T-cell (primary cell): Measurements from ENCODE around the gene JAKMIP1. TPM values are rescaled to one million over a fixed set of nuclear protein-coding genes. Genes with fewer than 3 reads are reported as not detected.

Experiments used
- ATAC-seq, 4 experiments: fragments of 200-7000 bp in 3 of 4; fragments of 150-1000 bp in 1 of 4; cut with Tn5 transposase; replicated peaks in 1 of 4; 1 replicate in 3 of 4; 2 replicates in 1 of 4; pipeline ENCODE4 v1.10.0; 2021; ENCODE audit warnings: moderate library complexity in 3 of 4, mild to moderate bottlenecking in 2 of 4, moderate number of reproducible peaks in 1 of 4
- CTCF ChIA-PET, 2 donors: fragments of 300-600 bp; sonication (Branson Sonifier 250); formaldehyde crosslinking; loops; one replicate each; lab custom pipeline; 2022; ENCODE audit warnings: antibody characterized with exemption in 2 of 2; lab: Charles Lee
- POLR2A ChIA-PET, 2 donors: fragments of 300-600 bp; sonication (Branson Sonifier 250); formaldehyde crosslinking; loops; one replicate each; lab custom pipeline; 2022; ENCODE audit warnings: antibody characterized with exemption in 2 of 2; lab: Charles Lee
- DNase-seq, 35 experiments: peaks; one replicate each; pipeline versions ENCODE4 v3.0.0 to v3.0.0-alpha.2; 2013 to 2023
- H3K27ac ChIP-seq: one replicate; pipeline ENCODE4 v1.5.1; 2013; ENCODE audit warnings: low read length
- H3K27me3 ChIP-seq, 2 experiments: replicated peaks in 1 of 2; 1 replicate in 1 of 2; 2 replicates in 1 of 2; pipeline versions ENCODE4 v1.6.1 to v1.7.0; 2013; ENCODE audit warnings: low read length in 1 of 2, mixed read lengths in 1 of 2; ENCODE audit not compliant: control insufficient read depth in 2 of 2, insufficient read depth in 2 of 2; ENCODE audit errors: extremely low read depth in 1 of 2
- H3K36me3 ChIP-seq, 2 donors: 1 replicate in 1 of 2; 2 replicates in 1 of 2; pipeline versions ENCODE4 v1.6.1 to v1.7.0; 2013; ENCODE audit warnings: low read length in 1 of 2; ENCODE audit not compliant: control insufficient read depth in 2 of 2, insufficient read depth in 1 of 2; ENCODE audit errors: extremely low read depth in 1 of 2
- H3K4me1 ChIP-seq, 2 experiments: 1 replicate in 1 of 2; 2 replicates in 1 of 2; pipeline versions ENCODE4 v1.6.1 to v1.7.0; 2013; ENCODE audit warnings: low read length in 2 of 2, mixed read lengths in 1 of 2; ENCODE audit not compliant: insufficient read depth in 2 of 2, control insufficient read depth in 1 of 2; ENCODE audit errors: extremely low read depth in 1 of 2
- H3K4me3 ChIP-seq, 2 donors: 1 replicate in 1 of 2; 2 replicates in 1 of 2; pipeline versions ENCODE4 v1.5.1 to v1.7.0; 2013; ENCODE audit warnings: mild to moderate bottlenecking in 2 of 2, low read length in 1 of 2, moderate library complexity in 1 of 2; ENCODE audit not compliant: control insufficient read depth in 1 of 2; ENCODE audit errors: extremely low read depth in 1 of 2
- H3K9me3 ChIP-seq: 2 replicates; pipeline ENCODE4 v1.7.0; 2013
- H3K27ac Mint-ChIP-seq, 2 donors: one replicate each; pipeline ENCODE4 v1.8.0; 2020 to 2021; ENCODE audit warnings: mild to moderate bottlenecking in 2 of 2, mixed read lengths in 2 of 2
- H3K27me3 Mint-ChIP-seq, 2 donors: one replicate each; pipeline ENCODE4 v1.8.0; 2021 to 2022; ENCODE audit warnings: mixed read lengths in 2 of 2
- H3K36me3 Mint-ChIP-seq: one replicate; pipeline ENCODE4 v1.8.0; 2021; ENCODE audit warnings: mixed read lengths
- H3K4me1 Mint-ChIP-seq, 3 donors: one replicate each; pipeline ENCODE4 v1.8.0; 2020 to 2022; ENCODE audit warnings: mixed read lengths in 3 of 3, mild to moderate bottlenecking in 1 of 3
- H3K4me3 Mint-ChIP-seq, 3 donors: one replicate each; pipeline ENCODE4 v1.8.0; 2020 to 2022; ENCODE audit warnings: mild to moderate bottlenecking in 3 of 3, mixed read lengths in 3 of 3, moderate library complexity in 3 of 3
- H3K9me3 Mint-ChIP-seq, 3 donors: one replicate each; pipeline ENCODE4 v1.8.0; 2020 to 2022; ENCODE audit warnings: mixed read lengths in 3 of 3
- WGBS: methylation state at CpG from one replicate; pipeline ENCODE4 v1.1.5; 2013; ENCODE audit warnings: missing lambda C conversion rate; ENCODE audit not compliant: insufficient coverage; 5-methylcytosine and 5-hydroxymethylcytosine counted together
- total RNA-seq, 35 experiments: library from RNA in 6 of 35; stranded (reverse) in 6 of 35; fragments of 120-200 nt in 1 of 35; gene quantifications; one replicate each; pipeline versions ENCODE4 v1.2.1 to v1.2.4 and lab custom pipeline; 2013 to 2026

JAKMIP1 gene
- total RNA-seq, 5 donors from 2014 or later (not counting 1 experiment from before 2014, with no cell fraction given) = 3.5 to 14.0 (median 6.1) TPM

- peaks cover 33 to 45% of the 10 kb centered on the region in 2 donors for H3K27me3 Mint-ChIP-seq
- Histone ChIP-seq H3K4me3 (no peak overlapping the region), H3K27me3 (peaks cover 2 to 36% of the 10 kb centered on the region in 2 experiments), H3K9me3 (no peaks in the 10 kb centered on the region), H3K27ac (no peak overlapping the region), H3K4me1 (peaks cover 0 to 51% of the 10 kb centered on the region in 2 experiments), H3K36me3 (no peaks in the 10 kb centered on the region)
- ATAC-seq = no peak
- WGBS = 72% methylated on average over 3 of the region's 8 CpGs
- CTCF ChIA-PET = no interaction called here
- DNase-seq = no peak
- POLR2A ChIA-PET = no interaction called here
- no peak overlapping the region for H3K27ac Mint-ChIP-seq
- H3K9me3 Mint-ChIP-seq = peaks cover 0 to 4% (median 3%) of the 10 kb centered on the region in 3 donors
- H3K4me3 Mint-ChIP-seq = no peak overlapping the region
- H3K4me1 Mint-ChIP-seq = peaks cover 14 to 34% (median 21%) of the 10 kb centered on the region in 3 donors
- H3K36me3 Mint-ChIP-seq = no peaks in the 10 kb centered on the region
Measured at GRCh38 chr4:6196324-6196723, 4.0 kb downstream of the JAKMIP1 start.

- Histone ChIP-seq H3K9me3 (no peaks in the 10 kb centered on the region), H3K27ac (no peak overlapping the region), H3K4me1 (peaks cover 0 to 51% of the 10 kb centered on the region in 2 experiments), H3K36me3 (no peaks in the 10 kb centered on the region), H3K4me3 (no peak overlapping the region), H3K27me3 (peaks cover 2 to 30% of the 10 kb centered on the region in 2 experiments)
- no peak for ATAC-seq
- H3K4me1 Mint-ChIP-seq = peaks cover 14 to 29% (median 17%) of the 10 kb centered on the region in 3 donors
- DNase-seq = no peak
- ChIA-PET CTCF (no interaction called here), POLR2A (no interaction called here)
- H3K9me3 Mint-ChIP-seq = no peaks in the 10 kb centered on the region
- H3K36me3 Mint-ChIP-seq = no peaks in the 10 kb centered on the region
- 72% methylated on average over 7 of the region's 12 CpGs for WGBS
- H3K27me3 Mint-ChIP-seq = peaks cover 27 to 41% of the 10 kb centered on the region in 2 donors
- H3K4me3 Mint-ChIP-seq = no peak overlapping the region
- no peak overlapping the region for H3K27ac Mint-ChIP-seq
Measured at GRCh38 chr4:6195602-6196319, 4.6 kb downstream of the JAKMIP1 start.

- Mint-ChIP-seq H3K4me3 (no peak overlapping the region), H3K27ac (no peak overlapping the region), H3K36me3 (no peaks in the 10 kb centered on the region), H3K27me3 (peaks cover 27 to 48% of the 10 kb centered on the region in 2 donors), H3K4me1 (peaks cover 14 to 29% (median 17%) of the 10 kb centered on the region in 3 donors), H3K9me3 (no peaks in the 10 kb centered on the region)
- Histone ChIP-seq H3K27me3 (peaks cover 2 to 29% of the 10 kb centered on the region in 2 experiments), H3K4me3 (no peak overlapping the region), H3K36me3 (no peaks in the 10 kb centered on the region), H3K27ac (no peak overlapping the region), H3K4me1 (peaks cover 0 to 50% of the 10 kb centered on the region in 2 experiments), H3K9me3 (no peaks in the 10 kb centered on the region)
- 92% methylated on average over 9 of the region's 12 CpGs for WGBS
- ChIA-PET POLR2A (no interaction called here), CTCF (no interaction called here)
- no peak for ATAC-seq
- DNase-seq = no peak
Measured at GRCh38 chr4:6194458-6195195, 5.7 kb downstream of the JAKMIP1 start.

DNA sequence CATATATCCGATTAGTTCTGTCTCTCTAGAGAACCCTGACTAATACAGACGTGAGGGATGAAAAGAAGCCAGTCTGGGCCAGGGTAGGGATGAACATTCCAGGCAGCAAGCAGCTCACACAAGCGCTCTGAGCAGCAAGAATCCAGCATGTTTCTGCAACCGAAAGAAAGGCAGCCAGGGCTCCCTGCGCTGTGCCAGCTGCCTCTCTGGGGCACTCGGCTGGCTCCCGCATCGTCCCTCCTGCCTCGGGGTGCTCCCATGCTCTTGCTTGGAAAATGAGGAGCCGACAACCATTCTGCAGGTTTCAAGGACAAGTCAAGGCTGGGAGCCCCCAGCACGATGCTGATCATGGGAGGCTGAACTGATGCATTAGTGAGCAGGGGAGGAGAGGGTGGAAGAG is 7.0 kb downstream of the JAKMIP1 start:
- POLR2A ChIA-PET = no interaction called here
- H3K27me3 Mint-ChIP-seq = peaks cover 26 to 41% of the 10 kb centered on the region in 2 donors

DNA sequence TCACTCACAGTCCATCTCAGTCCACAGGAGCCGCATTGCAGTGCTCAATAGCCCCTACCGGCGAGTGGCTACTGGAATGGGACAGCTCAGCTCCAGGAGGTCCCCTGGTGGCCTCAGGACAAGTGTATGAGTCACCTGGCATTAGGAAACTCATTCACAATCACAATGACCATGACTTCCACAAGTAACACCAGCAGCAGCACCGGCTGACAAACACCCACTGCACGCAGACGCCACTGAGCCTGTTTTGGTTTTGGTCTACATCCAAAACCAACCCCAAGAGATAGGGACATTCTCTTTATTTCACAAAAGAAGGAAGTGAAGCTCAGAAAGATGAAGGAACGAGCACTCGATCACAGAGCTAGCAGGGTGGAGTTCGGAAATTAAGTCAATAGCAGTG is 8.1 kb downstream of the JAKMIP1 start:
- Histone ChIP-seq H3K9me3 (no peaks in the 10 kb centered on the region), H3K36me3 (no peaks in the 10 kb centered on the region), H3K27me3 (peaks cover 0 to 10% of the 10 kb centered on the region in 2 experiments), H3K4me1 (peaks cover 0 to 27% of the 10 kb centered on the region in 2 experiments), H3K4me3 (no peak overlapping the region), H3K27ac (no peak overlapping the region)
- no peak for DNase-seq
- ChIA-PET CTCF (no interaction called here), POLR2A (no interaction called here)
- Mint-ChIP-seq H3K36me3 (peaks cover 8% of the 10 kb centered on the region), H3K4me3 (no peak overlapping the region), H3K27me3 (peaks cover 16 to 30% of the 10 kb centered on the region in 2 donors), H3K4me1 (peaks cover 0 to 10% (median 0%) of the 10 kb centered on the region in 3 donors), H3K9me3 (peaks cover 0 to 2% (median 0%) of the 10 kb centered on the region in 3 donors), H3K27ac (no peak overlapping the region)
- WGBS = no CpG with 5 or more reads among the region's 9 CpGs
- ATAC-seq = no peak

More for the DNA sequence above, 7.0 kb downstream of the JAKMIP1 start:
- no peaks in the 10 kb centered on the region for H3K9me3 Mint-ChIP-seq
- Histone ChIP-seq H3K27me3 (peaks cover 0 to 20% of the 10 kb centered on the region in 2 experiments), H3K9me3 (no peaks in the 10 kb centered on the region), H3K27ac (no peak overlapping the region), H3K36me3 (no peaks in the 10 kb centered on the region), H3K4me3 (no peak overlapping the region), H3K4me1 (peaks cover 0 to 38% of the 10 kb centered on the region in 2 experiments)
- H3K36me3 Mint-ChIP-seq = peaks cover 1% of the 10 kb centered on the region
- H3K27ac Mint-ChIP-seq = no peak overlapping the region
- peaks cover 7 to 21% (median 8%) of the 10 kb centered on the region in 3 donors for H3K4me1 Mint-ChIP-seq
- H3K4me3 Mint-ChIP-seq = no peak overlapping the region
- no peak for DNase-seq
- CTCF ChIA-PET = no interaction called here
- WGBS = 91% methylated on average over 11 of the region's 11 CpGs
- ATAC-seq = no peak

- no peak overlapping the region for H3K27ac Mint-ChIP-seq
- no peak overlapping the region for H3K4me3 Mint-ChIP-seq
- ChIA-PET POLR2A (no interaction called here), CTCF (no interaction called here)
- WGBS = 100% methylated on average over 2 of the region's 11 CpGs
- H3K4me3 ChIP-seq = no peak overlapping the region
- ATAC-seq (peak in 1 of 4 experiments; percentile 37), DNase-seq (no peak)
- H3K36me3 ChIP-seq = no peaks in the 10 kb centered on the region
- H3K27ac ChIP-seq = no peak overlapping the region
- peaks cover 10 to 25% of the 10 kb centered on the region in 2 donors for H3K27me3 Mint-ChIP-seq
- H3K4me1 ChIP-seq = peaks cover 0 to 20% of the 10 kb centered on the region in 2 experiments
- H3K9me3 ChIP-seq = no peaks in the 10 kb centered on the region
- peaks cover 0 to 5% of the 10 kb centered on the region in 2 experiments for H3K27me3 ChIP-seq
- H3K4me1 Mint-ChIP-seq = peaks cover 0 to 7% (median 0%) of the 10 kb centered on the region in 3 donors
- peaks cover 8% of the 10 kb centered on the region for H3K36me3 Mint-ChIP-seq
- H3K9me3 Mint-ChIP-seq = peaks cover under 1 to 4% (median 2%) of the 10 kb centered on the region in 3 donors
Measured at GRCh38 chr4:6191448-6192130, 8.8 kb downstream of the JAKMIP1 start.
